Caco-2 (cell line): ENCODE data around the gene COA5. TPM values are rescaled to one million over a fixed set of nuclear protein-coding genes. Genes with fewer than 3 reads are reported as not detected.

ENCODE experiments used
- BruUV-seq: library from RNA; stranded (reverse); fragments of 400-500 nt; replicated peaks from 2 replicates; lab custom pipeline; 2021; lab: Mats Ljungman, UMichigan
- CTCF ChIA-PET: fragments of 300-600 bp; sonication (Branson Sonifier 250); formaldehyde crosslinking; loops from one replicate; lab custom pipeline; 2022; ENCODE audit warnings: antibody characterized with exemption; lab: Charles Lee
- POLR2A ChIA-PET: fragments of 300-600 bp; sonication (Branson Sonifier 250); formaldehyde crosslinking; loops from one replicate; lab custom pipeline; 2022; ENCODE audit warnings: antibody characterized with exemption; lab: Charles Lee
- DNase-seq, 2 experiments: peaks; one replicate each; pipeline versions ENCODE4 v3.0.0 to v3.0.0-alpha.2; 2020 to 2022
- H3K27me3 ChIP-seq: replicated peaks from 2 replicates; pipeline ENCODE4 v1.6.0; 2011; ENCODE audit warnings: low read length; ENCODE audit not compliant: control insufficient read depth, insufficient read depth
- H3K36me3 ChIP-seq: 2 replicates; pipeline ENCODE4 v1.5.1; 2011; ENCODE audit warnings: low read length; ENCODE audit not compliant: control insufficient read depth, insufficient read depth
- H3K4me1 ChIP-seq: fragments of 250-450 bp; sonication (Bioruptor Pico); 2 replicates; pipeline ENCODE4 v1.5.1; 2020; ENCODE audit warnings: mild to moderate bottlenecking
- H3K4me3 ChIP-seq: 2 replicates; pipeline ENCODE4 v1.5.1; 2011; ENCODE audit warnings: low read depth, mild to moderate bottlenecking, control low read depth, low read length
- H3K9me3 ChIP-seq: fragments of 250-450 bp; sonication (Bioruptor Pico); 2 replicates; pipeline ENCODE4 v1.5.1; 2020; ENCODE audit warnings: mild to moderate bottlenecking, moderate library complexity
- H3K27ac Mint-ChIP-seq: one replicate; pipeline ENCODE4 v1.8.0; 2022; ENCODE audit warnings: mixed read lengths; ENCODE audit not compliant: unreplicated experiment
- H3K27me3 Mint-ChIP-seq: one replicate; pipeline ENCODE4 v1.8.0; 2022; ENCODE audit warnings: mixed read lengths; ENCODE audit not compliant: insufficient read depth, unreplicated experiment
- H3K36me3 Mint-ChIP-seq: one replicate; pipeline ENCODE4 v1.8.0; 2022; ENCODE audit warnings: mild to moderate bottlenecking, mixed read lengths; ENCODE audit not compliant: insufficient read depth, unreplicated experiment
- H3K4me1 Mint-ChIP-seq: one replicate; pipeline ENCODE4 v1.8.0; 2022; ENCODE audit warnings: low read depth, mixed read lengths; ENCODE audit not compliant: unreplicated experiment
- H3K4me3 Mint-ChIP-seq: one replicate; pipeline ENCODE4 v1.8.0; 2022; ENCODE audit warnings: mild to moderate bottlenecking, moderate library complexity, mixed read lengths; ENCODE audit not compliant: unreplicated experiment
- H3K9me3 Mint-ChIP-seq: one replicate; pipeline ENCODE4 v1.8.0; 2022; ENCODE audit warnings: mixed read lengths; ENCODE audit not compliant: unreplicated experiment
- CTCF ChIP-seq, 2 experiments: fragments of 200-600 bp in 1 of 2; IDR thresholded peaks; 1 replicate in 1 of 2; 2 replicates in 1 of 2; pipeline versions ENCODE4 v1.5.1 to v1.8.0; 2011 to 2022; ENCODE audit warnings: antibody characterized with exemption in 1 of 2, control low read depth in 1 of 2, inconsistent platforms in 1 of 2, low read depth in 1 of 2, low read length in 1 of 2, mild to moderate bottlenecking in 1 of 2, moderate library complexity in 1 of 2; ENCODE audit not compliant: insufficient read depth in 1 of 2, severe bottlenecking in 1 of 2, unreplicated experiment in 1 of 2
- intact Hi-C: fragments of 100-400 bp; cut with micrococcal nuclease; formaldehyde crosslinking; loops from one replicate; pipeline ENCODE4 v1.10.0; 2022; ENCODE audit not compliant: unreplicated experiment
- total RNA-seq: library from RNA; stranded (reverse); gene quantifications from 2 replicates; pipeline ENCODE4 v1.2.3, GENCODE V29; 2022

The COA5 gene
- total RNA-seq, 1 experiment from 2014 or later = 35.7 TPM

- Mint-ChIP-seq H3K27me3 (no peaks in the 10 kb centered on the region), H3K27ac (peak overlapping the region; percentile 82), H3K36me3 (peaks cover 31% of the 10 kb centered on the region), H3K9me3 (no peaks in the 10 kb centered on the region), H3K4me1 (peaks cover 22% of the 10 kb centered on the region), H3K4me3 (peak overlapping the region; percentile 86)
- Histone ChIP-seq H3K9me3 (no peaks in the 10 kb centered on the region), H3K4me1 (peaks cover 5% of the 10 kb centered on the region), H3K4me3 (peak overlapping the region; percentile 78), H3K27me3 (no peaks in the 10 kb centered on the region), H3K36me3 (no peaks in the 10 kb centered on the region)
- no peak for DNase-seq
- TSS peak; percentile 58 for BruUV-seq
- ChIA-PET POLR2A (no interaction called here), CTCF (no interaction called here)
- intact Hi-C loops = loop anchor here (2.0 kb wide), 1 partner anchor 195 kb away; no protein-coding TSS in a partner anchor
- no peak for TF ChIP-seq CTCF (IDR thresholded peaks at IDR 0.05; ENCODE audit: insufficient read depth in 1 of 2, low read depth in 1 of 2, low read length in 1 of 2, severe bottlenecking in 1 of 2, unreplicated experiment in 1 of 2)
These were observed 584 bp downstream of the COA5 start for GRCh38 chr2:98607741-98608115.

- intact Hi-C loops = no loop called here
- H3K27ac Mint-ChIP-seq = peak overlapping the region; percentile 82
- Histone ChIP-seq H3K27me3 (no peaks in the 10 kb centered on the region), H3K4me1 (peaks cover 5% of the 10 kb centered on the region), H3K4me3 (peak overlapping the region; percentile 78), H3K36me3 (no peaks in the 10 kb centered on the region), H3K9me3 (no peaks in the 10 kb centered on the region)
- H3K4me3 Mint-ChIP-seq = peak overlapping the region; percentile 86
- H3K9me3 Mint-ChIP-seq = no peaks in the 10 kb centered on the region
- DNase-seq = no peak
- peaks cover 22% of the 10 kb centered on the region for H3K4me1 Mint-ChIP-seq
- no TSS peak for BruUV-seq
- ChIA-PET POLR2A (no interaction called here), CTCF (no interaction called here)
- peaks cover 32% of the 10 kb centered on the region for H3K36me3 Mint-ChIP-seq
- TF ChIP-seq CTCF (IDR thresholded peaks at IDR 0.05; ENCODE audit: insufficient read depth in 1 of 2, low read depth in 1 of 2, low read length in 1 of 2, severe bottlenecking in 1 of 2, unreplicated experiment in 1 of 2) = no peak
- no peaks in the 10 kb centered on the region for H3K27me3 Mint-ChIP-seq
These were observed 1.2 kb downstream of the COA5 start for GRCh38 chr2:98607104-98607503.

- H3K27me3 Mint-ChIP-seq = no peaks in the 10 kb centered on the region
- H3K4me1 ChIP-seq = peaks cover 4% of the 10 kb centered on the region
- no peaks in the 10 kb centered on the region for H3K27me3 ChIP-seq
- no TSS peak for BruUV-seq
- DNase-seq = no peak
- no peak overlapping the region for H3K4me3 Mint-ChIP-seq
- CTCF ChIA-PET = no interaction called here
- no peak overlapping the region for H3K4me3 ChIP-seq
- peaks cover 22% of the 10 kb centered on the region for H3K4me1 Mint-ChIP-seq
- POLR2A ChIA-PET = no interaction called here
- H3K36me3 Mint-ChIP-seq = peaks cover 36% of the 10 kb centered on the region
- intact Hi-C loops = no loop called here
- no peaks in the 10 kb centered on the region for H3K9me3 Mint-ChIP-seq
- H3K27ac Mint-ChIP-seq = no peak overlapping the region
- H3K36me3 ChIP-seq = no peaks in the 10 kb centered on the region
- H3K9me3 ChIP-seq = no peaks in the 10 kb centered on the region
- no peak for TF ChIP-seq CTCF (IDR thresholded peaks at IDR 0.05; ENCODE audit: insufficient read depth in 1 of 2, low read depth in 1 of 2, low read length in 1 of 2, severe bottlenecking in 1 of 2, unreplicated experiment in 1 of 2)
These were observed 1.9 kb downstream of the COA5 start for GRCh38 chr2:98606431-98606830.
